NCI-H345 treated with DMSO at 0.1 percent for 48 hours (cell line): Measurements from ENCODE around the gene EXOC6.
A peak's percentile ranks its signal among the peaks of the same experiment; 100 is the strongest.
"Not testable (repeated sequence)": the region's sequence is repeated elsewhere in the genome, so short reads cannot be mapped to it uniquely, and the experiment has no call there.

Experiments
- DNase-seq: peaks from one replicate; lab custom pipeline; 2025; ENCODE audit not compliant: unreplicated experiment; lab: John Stamatoyannopoulos, UW

EXOC6 gene

DNA sequence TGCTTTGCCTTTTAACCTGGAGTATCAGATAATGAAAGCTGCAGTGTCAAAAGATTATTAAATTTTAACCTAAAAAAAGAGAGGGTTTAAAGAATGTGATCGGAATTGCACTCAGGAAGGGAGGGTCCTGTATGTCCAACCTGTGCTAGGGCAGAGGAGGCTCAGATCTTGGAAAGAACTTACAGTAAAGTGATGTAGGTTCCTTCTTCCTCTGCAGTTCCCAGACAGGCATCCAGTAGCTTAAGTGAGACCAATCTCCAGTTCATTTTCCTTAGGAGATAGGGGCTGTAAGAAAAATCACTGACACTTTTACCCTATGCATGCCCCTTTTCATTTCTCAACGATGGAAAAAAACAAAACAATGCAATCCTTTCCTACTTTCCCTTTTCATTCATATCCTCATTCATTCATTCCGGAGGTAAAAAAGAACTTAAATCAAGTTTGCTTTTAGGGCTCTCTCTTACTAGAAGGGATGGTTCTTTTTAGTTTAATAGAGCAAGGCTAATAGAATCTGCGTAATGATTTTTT is 28.3 kb downstream of the EXOC6 start:
- no peak for DNase-seq

DNA sequence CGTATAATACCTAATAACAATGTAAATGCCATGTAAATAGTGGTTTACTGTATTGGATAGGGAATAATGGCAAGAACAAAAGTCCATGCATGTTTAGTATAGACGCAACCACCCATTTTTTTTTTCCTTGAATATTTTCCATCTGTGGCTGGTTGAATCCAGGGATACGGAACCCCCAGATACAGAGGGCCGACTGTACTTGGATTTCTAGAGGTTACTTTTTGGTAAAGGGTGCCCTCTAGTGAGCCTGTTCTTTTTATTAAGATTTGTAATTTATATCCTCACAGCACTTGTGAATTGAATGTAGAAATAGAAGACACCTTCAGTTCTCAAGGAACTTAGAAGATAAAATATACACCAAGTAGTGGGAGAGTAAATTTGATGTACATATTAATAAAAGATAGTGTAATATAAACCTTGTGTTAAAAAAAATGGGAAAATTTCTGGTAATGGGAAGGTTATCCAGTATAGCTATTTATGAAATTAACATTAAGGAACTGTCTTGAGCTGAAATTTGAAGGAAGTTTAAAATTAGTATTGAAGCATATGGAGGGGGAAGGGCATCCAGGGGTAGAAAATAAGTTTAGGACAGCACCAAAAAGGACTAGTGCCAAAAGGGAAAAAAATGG is 32.0 kb downstream of the EXOC6 start:
- peak; percentile 38 for DNase-seq

DNA sequence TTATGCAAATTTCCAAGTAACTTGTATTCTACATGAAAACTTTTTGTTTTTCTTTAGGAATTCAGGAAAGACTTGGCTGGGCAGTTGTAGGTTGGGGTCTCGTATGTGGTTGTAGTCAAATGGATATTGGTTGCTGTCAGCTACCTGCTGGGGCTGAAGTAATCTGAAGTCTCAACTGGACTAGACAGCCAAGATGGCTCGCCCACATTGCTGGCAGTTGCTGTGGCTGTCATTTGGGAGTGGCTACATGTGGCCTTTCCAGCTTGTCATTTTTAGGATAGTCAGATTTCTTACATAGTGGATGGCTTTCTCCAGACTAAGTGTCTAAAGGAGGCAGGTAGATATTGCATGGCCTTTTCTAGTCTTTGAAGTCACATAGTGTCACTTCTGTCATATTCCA is 32.6 kb downstream of the EXOC6 start:
- DNase-seq: no peak

DNA sequence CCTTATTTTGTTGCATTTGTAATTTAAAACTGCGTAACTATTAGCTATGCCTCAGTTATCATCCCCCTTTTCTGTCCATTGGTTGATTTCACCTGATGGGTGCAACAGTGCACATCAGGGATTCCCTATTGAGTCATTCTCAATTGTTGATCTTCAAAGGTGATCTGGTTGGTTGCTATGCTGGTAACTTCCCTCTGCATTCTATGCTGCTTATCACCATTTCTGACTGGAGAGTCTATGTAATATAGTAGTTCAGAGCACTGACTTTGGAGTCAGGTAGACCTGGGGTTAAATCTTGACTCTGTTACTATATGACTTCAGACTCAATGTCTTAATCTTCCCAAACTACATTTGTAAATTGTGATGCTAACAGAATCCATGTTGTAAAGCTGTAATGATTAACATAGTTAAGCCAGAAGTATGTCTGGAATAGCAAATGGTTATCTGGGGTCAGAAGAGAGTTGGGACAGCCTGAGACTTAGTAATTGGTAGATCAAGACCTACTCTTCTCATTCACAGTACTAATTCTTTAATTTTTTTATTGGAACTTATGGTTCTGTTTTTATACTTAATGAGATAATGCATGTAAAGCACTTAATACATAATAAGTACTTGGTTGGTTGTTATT is 38.1 kb downstream of the EXOC6 start:
- DNase-seq: no peak

DNA sequence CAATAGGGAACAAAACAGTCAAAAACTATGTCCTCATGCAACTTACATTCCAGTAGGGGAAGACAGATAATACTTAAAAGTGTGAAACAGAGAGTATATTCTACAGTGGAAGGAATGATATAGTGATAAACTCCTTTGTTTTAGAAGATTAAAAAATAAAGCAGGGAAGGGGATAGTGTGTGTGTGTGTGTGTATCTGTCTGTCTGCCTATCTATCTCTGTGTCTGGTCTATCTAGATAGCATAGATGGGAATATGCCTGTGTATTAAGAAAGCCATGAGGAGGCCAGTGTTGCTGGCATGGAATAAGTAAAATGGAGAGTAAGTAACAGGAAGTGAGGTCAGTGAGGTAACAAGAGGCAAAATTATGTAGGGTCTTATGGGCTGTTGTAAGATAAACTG is 42.2 kb downstream of the EXOC6 start:
- DNase-seq: no peak

DNA sequence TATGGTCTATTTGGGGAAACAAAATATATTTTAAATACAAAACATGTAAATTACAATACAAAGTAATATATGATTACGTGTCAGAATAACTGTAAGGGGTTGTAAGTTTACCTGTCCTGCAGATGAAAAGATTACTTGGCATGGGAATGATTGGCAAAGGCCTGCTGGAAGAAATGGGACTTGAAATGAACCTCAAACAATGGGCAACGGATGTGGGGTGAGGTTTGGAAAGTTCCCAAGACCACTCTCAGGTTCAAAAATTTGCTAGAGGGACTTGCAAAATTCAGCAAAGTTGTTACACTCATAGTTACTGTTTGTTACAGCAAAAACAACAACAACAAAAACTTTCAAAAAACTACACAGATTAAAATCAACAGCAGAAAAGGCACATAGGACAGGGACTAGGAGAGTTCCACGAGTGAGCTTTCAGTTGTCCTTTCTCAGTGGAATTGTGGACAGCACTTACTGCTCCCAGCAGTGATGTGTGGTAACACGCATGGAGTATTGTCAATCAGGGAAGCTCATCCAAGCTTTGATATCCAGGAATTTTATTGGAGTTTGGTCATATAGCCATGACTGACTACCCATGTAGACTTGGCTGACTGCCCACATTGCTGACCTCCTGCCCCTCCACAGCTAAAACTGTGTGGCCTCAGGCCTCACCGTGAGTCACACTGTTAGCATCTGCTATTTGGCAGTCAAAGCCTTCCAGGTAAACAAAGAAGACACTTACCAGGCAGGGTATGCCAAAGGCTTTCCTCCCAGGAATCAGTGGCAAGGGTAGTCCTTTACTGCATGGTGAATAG is 43.8 kb downstream of the EXOC6 start:
- DNase-seq: no peak

DNA sequence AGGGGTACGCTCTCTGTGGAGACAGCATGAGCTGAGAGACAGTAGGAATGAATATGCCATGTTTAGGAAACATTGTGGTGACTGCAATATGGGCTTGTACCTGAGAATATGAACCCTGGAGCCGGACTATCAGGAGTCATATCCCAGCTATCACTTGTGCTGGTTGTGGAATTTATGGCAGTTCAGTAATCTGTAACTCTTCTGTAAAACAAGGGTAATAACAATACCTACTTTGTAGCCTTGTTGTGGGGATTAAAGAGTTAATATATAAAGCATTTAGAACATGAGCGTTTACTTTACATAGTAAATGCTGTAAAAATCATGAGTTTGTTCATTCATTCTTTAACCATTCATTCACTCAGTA is 44.4 kb downstream of the EXOC6 start:
- DNase-seq: no peak

DNA sequence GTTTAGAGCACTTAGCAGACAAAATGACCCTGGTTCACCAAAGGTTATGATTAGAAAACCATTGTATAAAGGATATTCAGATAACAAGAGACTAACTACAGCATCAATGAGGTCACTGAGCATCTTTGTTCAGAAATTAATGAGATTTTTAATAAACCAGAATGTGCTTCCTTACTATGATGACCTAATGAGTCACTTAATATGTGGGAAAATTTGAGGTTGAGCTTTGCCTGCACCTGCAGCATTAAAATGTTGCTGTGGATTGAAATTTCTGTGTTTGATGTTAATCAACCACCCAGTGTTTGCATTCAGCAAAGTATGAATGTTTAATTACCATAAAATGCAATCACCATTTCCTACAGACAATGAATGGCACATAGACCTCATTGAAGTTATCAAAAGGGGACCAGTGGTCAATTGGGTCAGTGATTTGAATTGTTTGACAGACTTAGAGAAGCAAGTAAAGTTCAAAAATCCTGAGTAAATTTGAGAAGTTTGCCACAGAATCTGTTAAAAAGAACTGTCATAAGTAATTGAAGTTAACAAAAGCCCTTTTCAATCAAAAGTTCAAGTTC is 45.8 kb downstream of the EXOC6 start:
- DNase-seq: no peak

DNA sequence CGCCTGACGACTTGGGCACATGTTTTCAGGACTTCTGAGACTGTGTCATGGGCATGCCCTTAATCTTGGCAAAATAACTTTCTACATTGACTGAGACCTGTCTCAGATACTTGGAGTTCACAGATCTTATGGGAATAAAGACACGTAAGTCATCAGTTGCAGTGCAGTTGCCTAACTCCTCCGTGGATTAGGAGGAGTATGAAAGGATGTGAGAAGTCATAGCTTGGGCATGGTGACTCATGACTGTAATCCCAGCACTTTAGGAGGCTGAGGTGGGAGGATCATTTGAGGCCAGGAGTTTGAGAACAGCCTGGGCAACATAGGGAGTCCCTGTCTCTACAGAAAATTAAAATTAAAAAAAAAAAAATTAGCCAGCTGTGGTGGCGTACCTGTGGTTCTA is 49.6 kb downstream of the EXOC6 start:
- no peak for DNase-seq

DNA sequence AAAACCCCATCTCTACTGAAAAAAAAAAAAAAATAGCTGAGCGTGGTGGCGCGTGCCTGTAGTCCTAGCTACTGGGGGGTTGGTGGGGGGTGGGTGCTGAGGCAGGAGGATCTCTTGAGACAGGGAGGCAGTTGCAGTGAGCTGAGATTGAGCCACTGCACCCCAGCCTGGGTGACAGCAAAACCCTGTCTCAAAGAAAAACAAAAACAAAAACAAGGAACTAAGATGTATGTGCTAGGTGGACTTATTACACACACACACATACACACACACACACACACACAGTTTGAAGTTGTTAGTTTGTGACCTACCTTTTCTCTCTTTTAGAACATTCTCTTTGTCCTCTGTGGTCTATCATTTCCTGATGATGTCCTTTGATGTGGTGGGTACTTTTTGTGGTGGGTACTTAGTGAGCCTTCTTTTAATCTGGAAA is 53.5 kb downstream of the EXOC6 start:
- DNase-seq: no peak

DNA sequence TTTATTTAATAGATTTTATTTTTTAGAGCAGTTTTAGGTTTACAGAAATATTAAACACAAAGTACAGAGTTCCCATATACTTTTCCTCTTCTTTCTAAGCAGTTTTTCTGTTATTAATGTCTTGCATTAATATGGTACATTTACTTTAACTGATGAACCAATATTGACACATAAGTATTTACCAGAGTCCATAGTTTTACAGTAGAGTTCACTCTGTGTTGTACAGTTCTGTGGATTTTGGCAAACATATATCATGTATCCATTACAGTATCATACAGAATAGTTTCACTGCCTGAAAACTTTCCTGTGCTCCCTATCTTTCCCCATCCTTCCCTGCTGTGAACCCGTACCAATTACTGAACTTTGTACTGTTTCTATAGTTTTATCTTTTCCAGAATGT is 55.3 kb downstream of the EXOC6 start:
- DNase-seq: no peak

DNA sequence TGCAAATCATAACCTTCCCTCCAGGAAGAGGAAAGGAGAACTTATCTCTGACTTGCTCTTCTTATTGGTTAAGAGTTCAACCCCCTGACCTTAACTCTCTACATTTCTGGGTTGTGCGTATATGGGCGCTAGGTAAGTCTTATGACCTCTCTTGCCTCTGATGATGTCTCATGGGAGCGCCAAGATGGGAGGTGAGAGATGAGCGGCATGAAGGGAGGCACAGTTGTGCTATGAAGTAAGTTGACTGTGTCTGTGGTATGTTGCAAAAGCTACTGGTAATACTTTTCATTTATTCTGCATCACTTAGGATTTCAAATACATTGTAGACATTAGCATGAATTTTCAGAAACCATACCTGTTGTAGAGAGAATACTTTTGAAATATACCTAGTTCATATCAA is 59.0 kb downstream of the EXOC6 start:
- DNase-seq: no peak

DNA sequence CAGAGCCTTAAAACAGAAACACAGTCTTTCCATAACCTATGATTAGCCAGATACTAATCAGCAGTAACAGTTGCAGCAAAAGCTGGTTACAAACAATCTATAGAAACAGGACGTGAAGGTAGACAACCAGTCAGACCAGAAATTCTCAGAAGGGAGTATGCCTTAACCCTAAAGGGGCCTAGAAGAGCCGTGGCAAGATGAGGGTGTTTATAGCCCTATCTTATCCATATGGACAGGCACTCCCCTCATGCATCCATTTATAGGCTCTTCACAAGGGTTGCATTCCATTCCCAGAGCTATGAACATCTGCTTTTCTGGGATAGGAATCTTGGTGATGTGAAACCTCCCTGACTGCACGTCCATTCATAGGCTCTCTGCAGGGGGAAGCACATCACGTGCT is 64.3 kb downstream of the EXOC6 start:
- not testable (repeated sequence) for DNase-seq

DNA sequence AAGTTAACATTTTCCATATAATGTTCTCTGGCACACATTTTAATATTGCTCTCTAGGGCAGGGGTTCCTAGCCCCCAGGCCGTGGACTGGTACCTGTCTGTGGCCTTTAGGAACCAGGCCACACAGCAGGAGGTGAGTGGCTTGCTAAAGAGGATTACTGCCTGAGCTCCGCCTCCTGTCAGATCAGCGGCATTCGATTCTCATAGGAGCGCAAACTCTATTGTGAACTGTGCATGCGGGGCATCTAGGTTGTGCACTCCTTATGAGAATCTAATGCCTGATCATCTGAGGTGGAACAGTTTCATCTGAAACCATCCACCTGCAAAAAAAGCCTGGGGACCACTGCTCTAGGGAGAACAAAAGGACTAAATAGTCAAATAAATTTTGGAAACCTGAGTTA is 65.7 kb downstream of the EXOC6 start:
- no peak for DNase-seq

DNA sequence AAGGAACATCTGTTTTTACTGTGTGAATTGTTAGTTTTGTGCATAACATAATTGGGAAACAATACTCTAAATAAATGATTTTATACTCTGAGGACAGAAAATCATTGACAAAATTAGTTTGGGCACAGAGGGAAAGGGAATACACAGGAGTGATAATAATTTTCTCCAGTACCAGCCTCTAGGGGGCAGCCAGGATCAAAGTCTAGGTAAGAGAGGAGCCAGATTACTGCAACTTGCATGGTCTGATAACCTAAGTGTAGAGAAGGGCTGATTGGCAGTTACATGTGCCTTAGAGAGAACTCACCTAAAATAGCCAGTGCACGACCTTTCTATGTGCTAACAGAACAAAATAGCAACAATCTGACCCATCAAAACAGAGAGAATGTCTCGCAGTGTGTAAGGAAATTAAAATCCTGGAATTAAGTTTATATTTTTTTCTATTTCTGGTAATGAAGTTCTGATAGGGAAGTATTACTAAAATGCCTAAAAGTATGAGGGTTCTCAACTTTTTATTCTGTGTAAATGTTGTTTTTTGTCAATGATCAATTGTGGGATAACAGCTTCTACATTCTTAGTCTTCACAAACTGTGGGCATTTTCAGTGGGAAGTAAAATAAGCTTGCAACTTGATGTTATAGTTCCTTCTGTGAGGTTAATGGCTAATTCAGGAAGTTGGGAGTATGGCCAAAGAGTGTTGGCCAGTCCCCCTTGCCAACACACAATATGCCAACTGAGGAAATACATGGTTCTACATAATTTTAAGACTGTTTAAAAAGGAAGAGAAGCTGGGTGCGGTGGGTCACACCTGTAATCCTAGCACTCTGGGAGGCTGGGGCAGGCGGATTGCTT is 66.4 kb downstream of the EXOC6 start:
- no peak for DNase-seq

DNA sequence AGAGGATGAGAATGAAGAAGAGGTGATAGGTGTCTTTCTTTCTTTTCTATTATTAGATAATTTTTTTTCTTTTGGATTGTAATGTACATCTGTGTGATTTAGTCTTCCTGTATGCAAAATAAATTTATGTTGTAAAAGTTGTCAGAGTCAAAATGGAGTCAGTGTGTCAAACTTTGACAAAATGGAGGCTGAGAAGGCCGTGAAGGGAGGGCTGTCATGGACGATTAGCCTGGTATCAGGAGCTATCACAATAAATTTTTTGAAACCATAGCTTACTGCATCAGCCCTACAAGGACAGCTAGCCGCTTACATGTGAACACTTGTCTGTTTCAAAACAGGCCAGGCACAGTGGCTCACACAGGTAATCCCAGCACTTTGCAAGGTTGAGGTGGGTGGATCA is 67.6 kb downstream of the EXOC6 start:
- DNase-seq: no peak

DNA sequence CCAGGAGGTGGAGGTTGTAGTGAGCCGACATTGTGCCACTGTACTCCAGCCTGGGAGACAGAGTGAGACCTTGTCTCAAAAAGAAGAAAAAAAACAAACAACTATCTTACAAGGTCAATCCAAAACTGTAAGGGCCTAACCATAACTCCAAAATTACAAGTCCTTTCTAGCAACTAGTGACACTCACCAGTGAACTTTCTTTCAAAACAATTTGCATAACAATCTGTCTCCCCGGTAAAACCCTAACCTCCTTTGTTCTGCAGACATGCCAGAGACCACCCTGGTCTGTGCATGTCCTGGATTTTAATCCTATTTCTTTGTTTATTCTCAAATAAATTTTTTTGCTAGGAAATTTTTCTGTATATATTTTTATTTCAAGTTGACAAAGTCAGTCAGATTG is 68.1 kb downstream of the EXOC6 start:
- DNase-seq: no peak

DNA sequence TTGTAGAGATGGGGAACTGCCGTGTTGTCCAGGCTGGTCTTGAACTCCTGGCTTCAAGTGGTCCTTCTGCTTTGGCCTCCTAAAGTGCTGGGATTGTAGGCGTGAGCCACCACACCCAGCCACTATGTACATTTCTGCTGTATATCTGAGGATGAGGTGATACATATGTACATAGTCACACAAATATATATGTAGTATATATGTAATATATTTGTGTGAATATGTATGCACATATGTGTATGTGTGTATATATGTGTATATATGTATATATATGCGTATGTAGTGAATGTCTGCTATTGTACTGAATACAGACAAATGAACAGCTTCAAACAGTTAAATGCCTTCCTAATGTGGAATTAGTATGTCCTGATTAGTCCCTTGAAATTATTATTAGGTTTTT is 70.3 kb downstream of the EXOC6 start:
- DNase-seq: no peak

DNA sequence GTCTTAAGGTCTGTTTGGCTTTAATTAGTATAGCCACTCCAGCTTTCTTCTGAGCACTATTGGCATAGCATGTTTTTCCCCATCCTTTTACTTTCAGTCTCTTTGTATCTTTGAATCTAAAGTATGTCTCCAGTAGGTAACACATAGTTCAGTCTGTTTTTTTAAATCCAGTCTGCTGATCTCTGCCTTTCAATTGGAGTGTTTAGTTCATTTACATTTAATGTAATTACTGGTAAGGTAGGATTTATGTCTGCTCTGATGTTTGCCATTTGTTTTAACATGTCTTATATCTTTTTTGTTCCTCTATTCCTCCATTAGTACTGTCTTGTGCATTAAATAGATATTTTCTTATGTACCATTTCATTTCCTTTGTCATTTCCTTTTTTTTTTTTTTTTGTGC is 72.5 kb downstream of the EXOC6 start:
- DNase-seq: no peak

DNA sequence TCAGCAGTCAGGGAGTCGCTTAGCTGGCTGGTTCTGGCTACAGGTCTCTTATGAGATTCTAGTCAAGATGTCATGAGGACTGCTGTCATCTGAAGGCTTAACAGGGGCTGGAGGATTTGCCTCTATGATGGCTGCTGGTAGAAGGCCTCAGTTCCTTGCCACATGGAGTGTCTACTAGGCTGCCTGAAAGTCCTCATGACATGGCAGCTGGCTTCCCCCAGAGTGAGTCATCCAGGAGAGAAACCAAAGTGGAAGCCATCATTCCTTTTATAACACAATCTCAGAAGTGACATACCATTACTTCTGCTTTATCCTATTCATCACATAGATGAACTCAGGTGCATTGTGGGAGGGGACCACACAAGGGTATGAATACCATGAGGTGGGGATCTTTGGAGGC is 75.1 kb downstream of the EXOC6 start:
- no peak for DNase-seq

DNA sequence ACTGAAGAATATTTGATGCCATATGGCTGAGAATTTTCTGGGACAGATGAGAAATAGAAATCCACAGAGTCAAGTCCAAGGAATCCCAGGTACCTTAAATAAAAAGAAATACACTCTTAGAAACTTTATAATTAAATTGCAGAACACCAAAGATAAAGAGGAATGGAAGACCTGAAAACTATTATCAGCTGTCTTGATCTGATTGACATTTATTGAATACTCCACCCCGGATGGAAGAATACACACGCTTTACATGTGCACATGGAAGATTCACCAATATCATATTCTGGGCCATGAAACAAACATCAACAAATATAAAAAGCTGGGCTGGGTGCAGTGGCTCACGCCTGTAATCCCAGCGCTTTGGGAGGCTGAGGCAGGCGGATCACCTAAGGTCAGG is 81.6 kb downstream of the EXOC6 start:
- no peak for DNase-seq
